TTC549 (cell line): Measurements from ENCODE around the gene HORMAD2.

Source experiments
- FAIRE-seq: peaks from 2 replicates; lab custom pipeline; 2012; peaks lifted over from hg19 to GRCh38; lab: Jason Lieb, UNC

Gene HORMAD2, protein sequence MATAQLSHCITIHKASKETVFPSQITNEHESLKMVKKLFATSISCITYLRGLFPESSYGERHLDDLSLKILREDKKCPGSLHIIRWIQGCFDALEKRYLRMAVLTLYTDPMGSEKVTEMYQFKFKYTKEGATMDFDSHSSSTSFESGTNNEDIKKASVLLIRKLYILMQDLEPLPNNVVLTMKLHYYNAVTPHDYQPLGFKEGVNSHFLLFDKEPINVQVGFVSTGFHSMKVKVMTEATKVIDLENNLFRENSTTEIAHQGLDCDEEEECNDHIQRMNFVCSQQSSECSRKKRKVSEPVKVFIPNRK

GRCh38 chr22:30079952-30080533, at the start of gene HORMAD2:
HORMAD2 (plus strand) TSS chr22:30080464; CDS start chr22:30093953, 13,489 bp downstream.
- no peak for FAIRE-seq

DNA sequence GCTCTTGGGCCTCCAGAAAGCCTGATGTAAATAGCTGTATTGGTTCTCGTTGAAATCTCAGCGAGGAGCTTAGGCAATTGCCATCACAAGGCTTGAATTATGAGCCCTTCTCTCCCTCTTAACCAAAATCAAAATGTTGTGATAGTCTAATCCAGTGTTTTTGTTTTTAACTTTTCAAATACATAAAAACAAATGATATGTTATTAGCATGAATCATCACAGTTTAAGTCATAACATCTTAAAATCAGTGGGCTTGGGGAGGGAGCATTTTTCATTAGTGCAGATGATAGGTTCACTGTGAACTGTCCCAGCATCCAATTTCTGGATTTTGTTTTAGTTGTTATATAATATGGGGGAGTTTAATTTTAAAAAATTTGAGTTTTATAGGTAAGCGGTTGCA, 48.9 kb upstream of the HORMAD2 start:
- no peak for FAIRE-seq

- FAIRE-seq, result no peak
Measured at GRCh38 chr22:30031764-30032455, 48.4 kb upstream of the HORMAD2 start.

- no peak for FAIRE-seq
Measured at GRCh38 chr22:30033137-30033536, 47.1 kb upstream of the HORMAD2 start.

DNA sequence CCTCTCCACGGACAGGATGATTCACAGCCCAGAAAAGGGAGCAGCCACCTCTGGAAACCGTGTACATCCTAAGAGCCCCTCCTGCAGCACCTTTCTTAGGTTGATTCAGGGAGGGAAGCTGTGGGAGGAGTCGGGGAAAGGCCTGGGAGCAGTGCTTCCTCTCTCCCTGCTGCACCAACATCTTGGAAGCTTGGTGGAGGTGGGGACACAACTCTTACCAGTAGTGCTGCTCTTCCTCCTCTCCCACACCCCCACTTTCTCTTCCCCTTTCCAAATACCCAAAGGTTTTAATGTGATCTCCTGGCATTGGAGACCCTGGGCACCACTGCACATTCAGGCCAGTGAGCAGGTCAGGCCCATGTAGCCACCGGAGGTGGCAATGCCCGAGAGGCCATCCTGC, 46.4 kb upstream of the HORMAD2 start:
- FAIRE-seq, result no peak

- no peak for FAIRE-seq
Measured at GRCh38 chr22:30036656-30037055, 43.6 kb upstream of the HORMAD2 start.

DNA sequence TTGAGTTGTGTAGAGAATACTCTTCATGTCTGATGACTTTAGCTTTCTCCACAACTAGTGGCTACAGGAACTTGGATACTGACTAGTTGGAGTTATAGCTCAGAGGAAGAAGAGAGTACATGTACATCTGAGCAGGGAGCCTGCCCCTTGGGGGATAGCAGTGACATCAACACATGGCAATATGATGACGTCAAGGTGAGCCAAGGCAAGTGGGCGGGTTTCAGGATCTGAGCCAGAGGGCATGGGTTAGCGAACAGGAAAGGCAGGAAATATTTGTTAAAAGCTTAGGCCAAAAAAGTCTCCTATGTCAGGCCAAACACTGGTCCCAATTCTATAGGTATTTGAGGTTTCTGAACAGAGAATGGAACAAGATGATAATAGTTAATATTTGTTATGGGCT, 42.0 kb upstream of the HORMAD2 start:
- no peak for FAIRE-seq

DNA sequence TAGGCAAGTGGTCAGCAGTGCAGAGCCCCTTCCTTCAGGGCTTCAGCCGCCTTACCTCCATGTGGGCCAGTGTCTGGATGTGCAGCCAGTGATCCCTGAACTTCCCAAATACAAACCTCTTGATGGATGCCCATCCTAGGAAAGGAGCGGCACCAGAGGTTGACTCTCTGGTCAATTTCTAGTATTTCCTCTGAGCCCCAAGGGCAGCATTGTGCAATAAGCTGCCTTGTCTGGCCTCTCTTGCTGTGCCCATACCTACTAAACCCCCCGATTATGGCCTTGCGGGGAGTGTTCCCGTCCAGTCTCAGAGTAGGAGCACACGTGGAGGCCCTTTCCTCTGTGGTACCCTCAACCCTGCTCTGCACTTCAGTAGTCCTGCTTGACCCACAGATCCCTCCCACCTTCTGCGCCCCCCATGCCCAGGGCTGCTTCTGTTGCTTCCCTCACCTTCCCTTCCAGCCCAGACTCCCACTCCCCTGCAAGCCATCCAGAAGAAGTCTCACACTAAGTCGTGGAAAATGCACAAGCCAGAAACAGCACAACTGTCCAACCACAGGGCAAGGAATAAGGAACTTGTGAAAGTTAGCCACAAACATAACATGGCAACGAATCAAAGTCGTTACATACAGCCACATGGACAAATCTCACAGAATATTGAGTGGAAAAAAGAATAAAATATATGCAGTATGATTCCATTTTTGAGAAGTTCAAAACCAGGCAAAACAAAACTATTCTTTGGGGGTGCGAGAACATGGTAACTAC, 39.6 kb upstream of the HORMAD2 start:
- FAIRE-seq, result no peak

- no peak for FAIRE-seq
Measured at GRCh38 chr22:30041475-30041874, 38.8 kb upstream of the HORMAD2 start.

DNA sequence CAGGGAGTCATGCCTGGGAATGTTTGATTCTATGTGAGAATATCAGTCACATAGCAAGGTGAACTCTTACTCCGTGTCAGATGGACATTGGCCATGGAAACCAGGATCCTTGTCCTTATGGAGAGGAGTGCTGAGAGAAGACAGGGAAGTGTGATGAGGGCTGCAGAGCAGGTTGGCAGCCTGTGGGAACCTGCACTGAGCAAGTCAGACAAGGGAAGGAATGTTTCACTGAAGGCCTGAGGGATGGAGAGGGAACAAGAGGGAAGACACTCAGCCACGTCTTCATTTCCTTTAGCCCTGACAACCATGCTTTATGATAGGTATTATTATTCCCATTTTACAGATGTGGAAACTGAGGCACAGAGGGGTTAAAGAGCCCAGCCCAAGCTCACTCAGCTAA, 38.4 kb upstream of the HORMAD2 start:
- no peak for FAIRE-seq

DNA sequence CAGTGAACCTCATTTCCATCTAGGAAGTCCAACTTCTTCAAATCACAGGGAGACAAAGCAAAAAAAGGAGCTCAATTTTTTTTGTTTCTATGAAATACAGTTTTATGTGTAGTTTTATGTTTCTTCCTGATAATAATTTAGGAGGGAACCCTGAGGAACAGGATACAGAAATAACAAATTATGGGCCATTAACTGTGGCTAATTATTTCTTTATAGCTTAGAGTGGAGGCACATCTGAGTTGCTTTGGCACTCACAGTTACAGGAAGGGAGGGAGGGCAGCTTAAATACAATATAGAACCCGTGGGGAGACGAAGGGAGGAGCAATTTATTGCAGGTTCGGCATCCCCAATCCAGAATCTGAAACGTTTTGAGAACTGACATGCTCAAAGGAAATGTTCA, 37.1 kb upstream of the HORMAD2 start:
- FAIRE-seq, result no peak

GRCh38 chr22:30044369-30044768, 35.9 kb upstream of the HORMAD2 start:
- FAIRE-seq, result no peak

GRCh38 chr22:30044881-30045493, 35.3 kb upstream of the HORMAD2 start:
- no peak for FAIRE-seq

GRCh38 chr22:30045494-30045887, 34.8 kb upstream of the HORMAD2 start:
- FAIRE-seq, result no peak

DNA sequence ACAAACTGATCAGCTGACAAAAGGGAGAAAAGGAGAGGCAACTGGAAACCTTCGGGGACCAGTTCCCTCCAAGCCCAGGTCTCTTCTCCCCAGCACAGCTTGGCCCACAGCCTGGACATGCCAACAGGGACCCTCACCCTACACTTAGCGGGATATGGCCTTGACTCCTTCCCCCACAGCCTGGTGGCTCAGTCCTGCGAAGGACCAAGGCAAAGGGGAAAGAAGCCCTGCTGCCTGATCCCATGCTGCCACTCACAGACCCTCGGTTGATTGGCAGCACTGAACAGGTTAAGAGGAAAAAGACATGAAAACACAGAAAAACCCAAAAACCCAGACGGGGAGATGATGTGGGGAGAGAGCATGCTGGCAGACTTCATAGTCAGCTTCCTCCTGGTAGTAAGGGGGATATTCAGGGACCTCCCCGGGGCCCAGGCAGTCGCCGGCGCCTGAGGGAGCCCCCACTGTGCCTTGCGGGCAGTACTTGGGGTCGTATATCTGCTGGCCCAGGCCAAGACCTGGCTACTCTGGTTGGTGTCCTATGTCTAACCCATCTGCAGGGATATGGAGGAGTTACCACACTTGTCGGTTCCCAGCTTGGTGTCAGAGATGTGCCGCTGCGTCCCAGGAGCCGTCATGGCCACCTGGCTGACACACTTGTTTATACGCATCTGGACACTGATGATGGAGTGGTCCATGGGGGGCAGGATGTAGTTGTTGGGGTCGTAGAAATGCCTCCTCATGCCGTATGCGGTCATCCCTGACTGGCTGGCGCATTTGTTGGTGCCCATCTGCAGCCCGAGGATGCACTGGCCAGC, 34.2 kb upstream of the HORMAD2 start:
- FAIRE-seq, result no peak

GRCh38 chr22:30046716-30047363, 33.4 kb upstream of the HORMAD2 start:
- no peak for FAIRE-seq

GRCh38 chr22:30047364-30047738, 32.9 kb upstream of the HORMAD2 start:
- FAIRE-seq, result no peak

GRCh38 chr22:30048681-30049080, 31.6 kb upstream of the HORMAD2 start:
- no peak for FAIRE-seq

GRCh38 chr22:30054067-30054763, 26.0 kb upstream of the HORMAD2 start:
- FAIRE-seq, result no peak

DNA sequence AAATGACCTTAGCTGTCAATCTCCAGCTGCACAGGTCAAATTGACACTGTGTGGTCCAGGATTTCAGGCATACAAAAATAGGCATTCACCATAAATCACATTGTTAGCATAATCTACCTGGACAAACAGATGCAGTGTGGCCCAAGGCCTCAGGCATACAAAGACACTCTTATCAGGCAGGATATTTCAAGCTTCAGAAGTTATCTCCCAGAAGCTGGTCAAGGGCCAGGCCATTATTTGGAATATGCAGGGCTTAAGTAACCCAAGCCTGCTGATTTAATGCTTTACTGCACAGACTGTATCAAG, 25.5 kb upstream of the HORMAD2 start:
- no peak for FAIRE-seq

DNA sequence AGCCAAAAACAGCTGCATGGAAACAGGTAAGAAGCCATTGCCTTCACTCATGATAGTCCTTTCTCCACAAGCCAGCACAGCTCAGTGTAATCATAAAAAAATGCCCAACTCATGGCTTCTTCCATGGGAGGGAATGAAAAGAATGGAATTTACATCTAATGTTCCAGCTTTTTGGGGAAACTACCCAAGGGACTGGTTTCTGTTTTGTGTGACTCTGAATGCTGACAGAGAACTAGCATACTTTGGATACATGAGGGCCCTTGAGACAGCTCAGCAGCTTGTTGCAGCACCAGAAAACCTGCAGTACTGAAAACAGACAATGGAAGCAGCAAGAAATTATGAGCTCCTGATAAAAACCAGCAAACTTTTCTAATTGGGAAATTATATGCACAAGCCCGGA, 24.2 kb upstream of the HORMAD2 start:
- FAIRE-seq, result no peak
